HEK293T (cell line): ENCODE results near the gene SCAF8.
"Not testable (repeated sequence)": the region's sequence is repeated elsewhere in the genome, so short reads cannot be mapped to it uniquely, and the experiment has no call there.

Experiments used
- CTCF ChIA-PET: fragments of 350-600 bp; formaldehyde crosslinking; extraction: SDS; loops from one replicate; lab custom pipeline; 2021; ENCODE audit warnings: antibody characterized with exemption, inconsistent platforms; lab: Yijun Ruan, JAX
- POLR2A ChIA-PET: fragments of 350-600 bp; formaldehyde crosslinking; extraction: SDS; loops from one replicate; lab custom pipeline; 2020; ENCODE audit warnings: antibody characterized with exemption, inconsistent platforms; lab: Yijun Ruan, JAX
- DNase-seq: peaks from one replicate; pipeline ENCODE4 v3.0.0; 2012; ENCODE audit warnings: mixed read lengths; ENCODE audit errors: extremely low spot score
- ARNT ChIP-seq: fragments of 450-650 bp; IDR thresholded peaks from 2 replicates; pipeline ENCODE4 v1.6.1; 2017; ENCODE audit warnings: mild to moderate bottlenecking
- BHLHE40 ChIP-seq: fragments of 450-650 bp; IDR thresholded peaks from 2 replicates; pipeline ENCODE4 v1.6.1; 2016; ENCODE audit warnings: mild to moderate bottlenecking, moderate library complexity, borderline replicate concordance
- CTBP1 ChIP-seq: fragments of 450-650 bp; IDR thresholded peaks from 2 replicates; pipeline ENCODE4 v1.6.1; 2016; ENCODE audit warnings: borderline replicate concordance
- ELF4 ChIP-seq: fragments of 450-650 bp; IDR thresholded peaks from 2 replicates; pipeline ENCODE4 v1.6.1; 2017; ENCODE audit warnings: antibody characterized with exemption
- FOXA1 ChIP-seq: fragments of 450-650 bp; IDR thresholded peaks from 2 replicates; pipeline ENCODE4 v1.6.1; 2016; ENCODE audit warnings: mild to moderate bottlenecking
- FOXK2 ChIP-seq: fragments of 450-650 bp; IDR thresholded peaks from 2 replicates; pipeline ENCODE4 v1.6.1; 2016; ENCODE audit warnings: mild to moderate bottlenecking
- FOXM1 ChIP-seq: fragments of 450-650 bp; IDR thresholded peaks from 2 replicates; pipeline ENCODE4 v1.6.1; 2017; ENCODE audit warnings: mild to moderate bottlenecking, borderline replicate concordance
- HDGF ChIP-seq: fragments of 450-650 bp; IDR thresholded peaks from 2 replicates; pipeline ENCODE4 v1.6.1; 2017; ENCODE audit warnings: antibody characterized with exemption, borderline replicate concordance
- L3MBTL2 ChIP-seq: fragments of 450-650 bp; conservative IDR thresholded peaks from 2 replicates; pipeline ENCODE4 v1.6.1; 2016; ENCODE audit warnings: mild to moderate bottlenecking
- LEF1 ChIP-seq: fragments of 450-650 bp; IDR thresholded peaks from 2 replicates; pipeline ENCODE4 v1.6.1; 2017; ENCODE audit warnings: mild to moderate bottlenecking, borderline replicate concordance
- NFRKB ChIP-seq: fragments of 450-650 bp; IDR thresholded peaks from 2 replicates; pipeline ENCODE4 v1.6.1; 2016; ENCODE audit warnings: mild to moderate bottlenecking, moderate library complexity
- PKNOX1 ChIP-seq: fragments of 450-650 bp; IDR thresholded peaks from 2 replicates; pipeline ENCODE4 v1.6.1; 2016
- SP1 ChIP-seq: fragments of 450-650 bp; IDR thresholded peaks from 2 replicates; pipeline ENCODE4 v1.6.1; 2017
- SUZ12 ChIP-seq: fragments of 450-650 bp; IDR thresholded peaks from 2 replicates; pipeline ENCODE4 v1.6.1; 2016; ENCODE audit warnings: mild to moderate bottlenecking
- TARDBP ChIP-seq: fragments of 450-650 bp; IDR thresholded peaks from 2 replicates; pipeline ENCODE4 v1.6.1; 2016
- ZNF384 ChIP-seq: fragments of 450-650 bp; IDR thresholded peaks from 2 replicates; pipeline ENCODE4 v1.6.1; 2016

SCAF8 gene

GRCh38 chr6:154792761-154793160 is 59.5 kb downstream of the SCAF8 start:
- ChIA-PET POLR2A (no interaction called here), CTCF (no interaction called here)
- no peak for TF ChIP-seq FOXA1
- no peak for TF ChIP-seq L3MBTL2
- TF ChIP-seq TARDBP, result no peak
- TF ChIP-seq HDGF, result no peak
- no peak for TF ChIP-seq SUZ12
- no peak for TF ChIP-seq ARNT
- TF ChIP-seq NFRKB, result no peak
- TF ChIP-seq PKNOX1, result no peak
- TF ChIP-seq FOXK2, result no peak
- TF ChIP-seq SP1, result no peak
- TF ChIP-seq CTBP1, result no peak
- TF ChIP-seq ELF4, result no peak
- no peak for TF ChIP-seq ZNF384
- no peak for TF ChIP-seq FOXM1
- TF ChIP-seq LEF1, result no peak
- TF ChIP-seq BHLHE40, result no peak
- no peak for DNase-seq

GRCh38 chr6:154796484-154796883 is 63.3 kb downstream of the SCAF8 start:
- POLR2A ChIA-PET, result no interaction called here
- DNase-seq, result no peak
- CTCF ChIA-PET, result interaction anchor here (0.6 kb wide), 1 partner anchor 121 kb away, joined by 4 read pairs; no protein-coding TSS in a partner anchor
- TF ChIP-seq FOXA1 (no peak), NFRKB (no peak), ELF4 (no peak), ARNT (no peak), SP1 (no peak), LEF1 (no peak), CTBP1 (no peak), HDGF (no peak), FOXM1 (no peak)

- POLR2A ChIA-PET, result no interaction called here
- DNase-seq, result no peak
- CTCF ChIA-PET, result no interaction called here
- no peak for TF ChIP-seq L3MBTL2
- no peak for TF ChIP-seq CTBP1
- no peak for TF ChIP-seq ARNT
- TF ChIP-seq SUZ12, result no peak
- no peak for TF ChIP-seq BHLHE40
- TF ChIP-seq LEF1, result no peak
- no peak for TF ChIP-seq SP1
- TF ChIP-seq PKNOX1, result no peak
- TF ChIP-seq FOXK2, result no peak
- TF ChIP-seq ELF4, result no peak
- no peak for TF ChIP-seq HDGF
- no peak for TF ChIP-seq ZNF384
- no peak for TF ChIP-seq NFRKB
- no peak for TF ChIP-seq FOXM1
- TF ChIP-seq TARDBP, result no peak
- TF ChIP-seq FOXA1, result no peak
Observed at GRCh38 chr6:154797857-154798256, 64.6 kb downstream of the SCAF8 start.

- TF ChIP-seq PKNOX1 (no peak), BHLHE40 (no peak), ELF4 (no peak), TARDBP (no peak), CTBP1 (no peak), FOXM1 (no peak), HDGF (no peak), ARNT (no peak), FOXK2 (no peak), FOXA1 (no peak), NFRKB (no peak), LEF1 (no peak), SUZ12 (no peak), ZNF384 (no peak), L3MBTL2 (no peak), SP1 (no peak)
- ChIA-PET POLR2A (no interaction called here), CTCF (interaction anchor here (1.5 kb wide), 1 partner anchor 124 kb away, joined by 4 read pairs; no protein-coding TSS in a partner anchor)
- DNase-seq, result no peak
Observed at GRCh38 chr6:154800338-154800737, 67.1 kb downstream of the SCAF8 start.

- peak; percentile 51 for DNase-seq
- peak; percentile 83 for TF ChIP-seq ZNF384
- no peak for TF ChIP-seq ELF4
- CTCF ChIA-PET, result interaction anchor here (0.6 to 1.6 kb wide), 2 partner anchors 10 to 130 kb away, joined by 3 to 8 read pairs; no protein-coding TSS in a partner anchor
- POLR2A ChIA-PET, result interaction anchor here (1.0 kb wide), 1 partner anchor 130 kb away, joined by 3 read pairs; no protein-coding TSS in a partner anchor
Observed at GRCh38 chr6:154805288-154805911, 72.2 kb downstream of the SCAF8 start.

- TF ChIP-seq TARDBP (no peak), SUZ12 (no peak), FOXM1 (no peak), FOXK2 (no peak), FOXA1 (no peak), ZNF384 (no peak)
Observed at GRCh38 chr6:154806804-154807203, 73.6 kb downstream of the SCAF8 start.

GRCh38 chr6:154811663-154812062 is 78.4 kb downstream of the SCAF8 start:
- DNase-seq, CTCF ChIA-PET, POLR2A ChIA-PET: not testable (repeated sequence)

More at GRCh38 chr6:154806804-154807203, 73.6 kb downstream of the SCAF8 start:
- ChIA-PET POLR2A (no interaction called here), CTCF (interaction anchor here (1.2 to 1.6 kb wide), 2 partner anchors 101 to 131 kb away, joined by 3 to 5 read pairs; no protein-coding TSS in a partner anchor)
- DNase-seq, result no peak
